ENCODE measurements around the gene TREH.
"Not testable (repeated sequence)": the region's sequence is repeated elsewhere in the genome, so short reads cannot be mapped to it uniquely, and the experiment has no call there.

GRCh38 chr11:118682939-118683338 is 3.5 kb upstream of the TREH start:
- not testable (repeated sequence) for TF ChIP-seq POLR2AphosphoS5 (IDR thresholded peaks at IDR 0.05); SMC3 (conservative IDR thresholded peaks at IDR 0.05; ENCODE audit: poor library complexity); CTCF (IDR thresholded peaks at IDR 0.05; ENCODE audit: poor library complexity, severe bottlenecking); TAF1 (IDR thresholded peaks at IDR 0.05; ENCODE audit: low read depth); RAD21 (conservative IDR thresholded peaks at IDR 0.05); MXI1 (conservative IDR thresholded peaks at IDR 0.05; ENCODE audit: poor library complexity, severe bottlenecking)
